GM10266 (cell line): Measurements from ENCODE around the gene ITGA11.

ENCODE experiments used
- DNase-seq: peaks from one replicate; pipeline ENCODE4 v3.0.0; 2012; ENCODE audit errors: extremely low spot score
- TF ChIP-seq, protein P1 (sequence below): IDR thresholded peaks from 2 replicates; pipeline ENCODE4 v1.5.1; 2012; ENCODE audit warnings: mild to moderate bottlenecking, low read depth; ENCODE audit not compliant: control insufficient read depth, insufficient read depth; ENCODE audit errors: missing control alignments

The ITGA11 gene

DNA sequence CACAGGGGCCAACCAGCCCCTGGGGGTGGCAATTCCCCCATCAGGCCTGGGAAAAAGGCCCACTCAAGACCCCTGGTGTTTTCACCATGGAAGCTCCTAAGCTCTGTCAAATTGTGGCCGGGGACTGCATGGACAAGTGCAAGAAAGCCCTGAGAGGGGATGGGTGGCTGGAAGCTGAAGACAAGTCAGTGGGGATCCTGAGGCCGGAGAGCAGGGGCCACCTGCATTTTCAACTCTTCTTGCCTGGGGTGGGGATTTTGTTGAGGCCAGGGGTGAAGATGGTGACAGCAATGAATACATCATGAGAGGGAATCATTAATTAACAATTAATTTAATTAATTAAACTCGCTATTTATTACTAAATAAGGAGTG, 120.5 kb downstream of the ITGA11 start:
- DNase-seq: no peak
- TF ChIP-seq, protein P1, sequence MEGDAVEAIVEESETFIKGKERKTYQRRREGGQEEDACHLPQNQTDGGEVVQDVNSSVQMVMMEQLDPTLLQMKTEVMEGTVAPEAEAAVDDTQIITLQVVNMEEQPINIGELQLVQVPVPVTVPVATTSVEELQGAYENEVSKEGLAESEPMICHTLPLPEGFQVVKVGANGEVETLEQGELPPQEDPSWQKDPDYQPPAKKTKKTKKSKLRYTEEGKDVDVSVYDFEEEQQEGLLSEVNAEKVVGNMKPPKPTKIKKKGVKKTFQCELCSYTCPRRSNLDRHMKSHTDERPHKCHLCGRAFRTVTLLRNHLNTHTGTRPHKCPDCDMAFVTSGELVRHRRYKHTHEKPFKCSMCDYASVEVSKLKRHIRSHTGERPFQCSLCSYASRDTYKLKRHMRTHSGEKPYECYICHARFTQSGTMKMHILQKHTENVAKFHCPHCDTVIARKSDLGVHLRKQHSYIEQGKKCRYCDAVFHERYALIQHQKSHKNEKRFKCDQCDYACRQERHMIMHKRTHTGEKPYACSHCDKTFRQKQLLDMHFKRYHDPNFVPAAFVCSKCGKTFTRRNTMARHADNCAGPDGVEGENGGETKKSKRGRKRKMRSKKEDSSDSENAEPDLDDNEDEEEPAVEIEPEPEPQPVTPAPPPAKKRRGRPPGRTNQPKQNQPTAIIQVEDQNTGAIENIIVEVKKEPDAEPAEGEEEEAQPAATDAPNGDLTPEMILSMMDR: no peak

DNA sequence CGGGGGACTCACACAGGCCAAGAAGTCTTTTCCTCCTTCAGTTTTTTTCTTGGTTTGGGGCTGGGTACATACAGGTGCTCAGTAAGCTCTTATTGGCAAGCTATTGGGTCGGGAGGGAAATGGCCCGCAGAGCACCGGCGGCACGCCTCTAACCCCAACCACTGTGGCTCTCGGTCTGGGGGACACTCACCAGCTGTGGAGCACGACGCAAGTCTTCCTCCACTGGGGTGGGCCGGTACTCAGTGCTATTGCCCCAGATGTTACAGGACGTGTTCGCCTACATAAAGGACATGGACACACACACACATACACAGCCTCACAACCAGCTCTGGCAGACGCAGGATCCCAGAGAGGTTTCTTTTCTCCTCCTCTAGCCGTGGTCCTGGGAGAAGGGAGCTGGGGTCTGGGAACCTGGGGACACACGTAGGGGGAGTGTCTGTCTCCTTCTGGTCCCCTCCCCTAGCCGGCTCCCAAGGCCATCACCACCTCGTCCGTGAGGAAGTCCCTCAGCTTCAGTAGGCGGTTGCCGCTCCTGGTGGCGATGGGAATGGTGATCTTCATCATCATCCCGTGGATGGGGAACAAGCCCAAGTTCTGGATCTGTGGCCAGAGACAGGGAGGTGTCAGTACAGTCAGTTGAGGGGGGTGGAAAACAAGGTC, 121.0 kb downstream of the ITGA11 start:
- DNase-seq: no peak

DNA sequence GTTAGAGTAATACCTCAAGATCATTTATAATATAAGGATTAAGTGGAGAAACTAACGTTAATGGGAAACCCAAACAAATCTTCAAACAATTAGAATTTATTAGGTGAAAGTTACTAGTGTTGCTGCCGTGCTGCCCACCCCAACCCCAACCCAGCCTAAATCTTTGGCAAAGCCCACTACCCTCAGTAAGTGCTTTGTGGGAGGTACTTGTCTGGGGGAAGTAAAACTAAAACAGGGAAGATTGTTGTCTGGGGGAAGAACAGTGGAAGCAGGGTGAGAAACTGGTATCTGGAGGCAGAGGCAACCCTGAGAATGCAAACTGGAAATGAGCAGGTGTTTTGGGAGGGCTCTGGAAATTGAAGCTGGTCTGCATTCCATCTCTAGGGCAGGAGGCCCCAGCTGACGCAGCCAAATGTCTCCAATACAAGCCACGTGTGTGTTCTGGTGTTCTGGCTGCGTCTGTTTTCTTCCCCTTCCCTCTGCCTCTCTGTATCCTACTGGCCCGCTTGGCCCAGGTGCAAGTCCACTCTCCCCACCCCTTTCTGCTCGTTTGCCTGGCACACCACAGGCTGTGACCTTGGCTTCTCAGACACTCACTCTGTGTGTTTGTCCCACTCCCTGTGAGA, 121.7 kb downstream of the ITGA11 start:
- no peak for DNase-seq
- TF ChIP-seq, protein P1: no peak

More for the DNA sequence above, 121.0 kb downstream of the ITGA11 start:
- TF ChIP-seq, protein P1: no peak

DNA sequence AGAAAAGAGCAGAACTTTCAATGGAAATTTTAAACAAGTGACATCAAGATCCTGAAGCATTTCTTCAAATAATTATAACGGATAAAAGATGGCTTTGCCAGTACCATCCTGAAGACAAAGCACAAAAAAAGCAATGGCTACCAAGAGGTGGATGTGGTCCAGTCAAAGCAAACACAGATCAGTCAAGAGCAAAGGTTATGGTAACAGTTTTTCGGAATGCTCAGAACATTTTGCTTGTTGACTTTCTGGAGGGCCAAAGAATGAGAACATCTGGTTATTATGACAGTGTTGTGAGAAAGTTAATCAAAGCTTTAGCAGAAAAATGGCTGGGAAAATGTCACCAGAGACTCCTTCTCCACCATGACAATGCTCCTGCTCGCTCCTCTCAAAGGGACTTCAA, 122.9 kb downstream of the ITGA11 start:
- TF ChIP-seq, protein P1: no peak
- no peak for DNase-seq

DNA sequence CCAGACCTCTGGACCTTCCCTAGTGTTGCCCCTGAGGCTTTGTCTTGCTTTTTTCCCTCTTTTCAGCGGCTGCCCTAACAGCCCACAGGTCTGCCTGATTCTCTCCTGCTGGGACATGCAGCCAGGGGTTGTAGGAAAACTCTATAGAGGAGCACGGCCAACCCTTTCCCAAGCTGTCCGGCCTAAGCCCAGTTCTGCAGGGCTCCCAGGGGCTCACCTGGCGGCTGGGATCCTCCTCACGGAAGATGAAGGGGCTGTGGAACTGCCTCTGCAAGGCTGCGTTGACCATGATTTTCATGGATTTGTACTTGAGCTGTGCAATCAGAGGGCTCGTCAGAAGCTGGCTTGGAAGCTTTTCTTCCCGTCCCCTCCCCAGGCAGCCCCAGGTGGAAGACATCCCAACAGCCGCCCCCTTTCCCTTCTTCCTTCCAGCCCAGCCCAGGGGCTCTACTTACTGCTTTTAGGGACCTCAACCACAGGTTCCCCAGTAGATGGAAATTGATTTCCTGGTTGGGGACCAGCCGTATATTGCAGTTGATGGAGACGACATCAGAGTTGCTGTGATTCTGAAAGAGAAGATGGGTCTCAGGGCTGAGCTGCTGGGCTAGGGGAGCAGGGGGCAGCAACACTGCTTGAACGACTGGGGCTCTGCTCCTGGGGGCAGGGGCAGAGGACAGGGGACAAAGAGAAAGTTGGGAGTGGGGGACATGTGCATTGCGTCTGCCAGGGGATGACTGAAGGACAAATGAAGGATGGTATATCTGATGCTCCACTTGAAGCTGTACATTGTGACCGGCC, 124.6 kb downstream of the ITGA11 start:
- TF ChIP-seq, protein P1: no peak
- DNase-seq: no peak

DNA sequence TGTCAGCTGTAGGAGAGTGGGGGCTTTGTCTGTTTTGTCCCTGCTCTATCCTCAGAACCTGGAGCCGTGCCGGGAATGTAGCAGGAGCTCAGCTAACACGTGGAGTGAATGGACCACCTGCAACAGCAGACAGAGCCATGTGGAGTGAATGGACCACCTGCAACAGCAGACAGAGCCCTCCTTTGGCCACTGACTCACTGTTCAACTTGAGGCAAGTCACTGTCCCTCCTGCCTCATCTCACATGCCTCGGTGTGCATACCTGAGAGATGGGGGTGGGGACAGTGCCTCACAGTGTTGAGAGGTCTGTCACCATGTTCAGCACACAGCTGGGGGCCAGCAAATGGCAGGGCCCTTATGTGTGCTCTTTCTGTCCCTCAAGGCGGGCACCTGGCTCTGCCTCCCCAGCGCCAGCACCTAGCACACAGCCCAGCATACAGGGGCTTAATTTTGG, 126.5 kb downstream of the ITGA11 start:
- no peak for DNase-seq

More for the DNA sequence above, 126.5 kb downstream of the ITGA11 start:
- TF ChIP-seq, protein P1: no peak
